B cell (primary cell): ENCODE data around the gene TIPIN. TPM values are rescaled to one million over a fixed set of nuclear protein-coding genes. Genes with fewer than 3 reads are reported as not detected.

Experiments used
- ATAC-seq: fragments of 200-7000 bp; cut with Tn5 transposase; one replicate; pipeline ENCODE4 v1.10.0; 2021; ENCODE audit warnings: low read depth, mild to moderate bottlenecking, moderate number of reproducible peaks, moderate library complexity
- CTCF ChIA-PET: fragments of 350-600 bp; sonication (Branson Sonifier 250); formaldehyde crosslinking; loops from one replicate; lab custom pipeline; 2021; ENCODE audit warnings: antibody characterized with exemption, inconsistent platforms; lab: Charles Lee
- POLR2A ChIA-PET: fragments of 350-600 bp; sonication (Branson Sonifier 250); formaldehyde crosslinking; loops from one replicate; lab custom pipeline; 2021; ENCODE audit warnings: antibody characterized with exemption; lab: Charles Lee
- DNase-seq: peaks from one replicate; pipeline ENCODE4 v3.0.0; 2013
- H2AFZ ChIP-seq: 2 replicates; pipeline ENCODE4 v1.6.1; 2012; ENCODE audit warnings: mild to moderate bottlenecking, low read depth, low read length; ENCODE audit not compliant: insufficient read depth, poor library complexity, severe bottlenecking
- H3K27ac ChIP-seq, 2 donors: 1 replicate in 1 of 2; 2 replicates in 1 of 2; pipeline ENCODE4 v1.5.1; 2012 to 2013; ENCODE audit warnings: low read length in 2 of 2, mild to moderate bottlenecking in 2 of 2, moderate library complexity in 1 of 2
- H3K27me3 ChIP-seq, 4 experiments: fragments of 200-600 bp in 1 of 4; sonication (generic) in 1 of 4; replicated peaks in 1 of 4; 1 replicate in 2 of 4; 2 replicates in 2 of 4; pipeline versions ENCODE4 v1.6.1 to v1.7.0; 2013 to 2016; ENCODE audit warnings: low read length in 3 of 4, mild to moderate bottlenecking in 2 of 4, mixed read lengths in 1 of 4, moderate library complexity in 1 of 4; ENCODE audit not compliant: insufficient read depth in 4 of 4, control insufficient read depth in 3 of 4; ENCODE audit errors: control extremely low read depth in 1 of 4
- H3K36me3 ChIP-seq, 2 experiments: replicated peaks in 1 of 2; 1 replicate in 1 of 2; 2 replicates in 1 of 2; pipeline versions ENCODE4 v1.6.1 to v1.7.1; 2013; ENCODE audit warnings: low read length in 1 of 2; ENCODE audit not compliant: insufficient read depth in 2 of 2, control insufficient read depth in 1 of 2; ENCODE audit errors: control extremely low read depth in 1 of 2, extremely low read depth in 1 of 2
- H3K4me1 ChIP-seq, 2 donors: fragments of 200-600 bp in 1 of 2; sonication (generic) in 1 of 2; 1 replicate in 1 of 2; 2 replicates in 1 of 2; pipeline versions ENCODE4 v1.5.1 to v1.6.1; 2013 to 2017; ENCODE audit warnings: low read length in 2 of 2; ENCODE audit not compliant: control insufficient read depth in 2 of 2, insufficient read depth in 2 of 2
- H3K4me2 ChIP-seq: replicated peaks from 2 replicates; pipeline ENCODE3; 2012; ENCODE audit warnings: mild to moderate bottlenecking, low read depth, low read length; ENCODE audit not compliant: poor library complexity, severe bottlenecking
- H3K4me3 ChIP-seq, 5 experiments: fragments of 200-600 bp in 1 of 5; sonication (generic) in 1 of 5; 1 replicate in 3 of 5; 2 replicates in 2 of 5; pipeline versions ENCODE4 v1.5.1 to v1.7.0; 2011 to 2016; ENCODE audit warnings: low read length in 4 of 5, mild to moderate bottlenecking in 4 of 5, low read depth in 2 of 5, control low read depth in 1 of 5, moderate library complexity in 1 of 5; ENCODE audit not compliant: insufficient read depth in 1 of 5; ENCODE audit errors: control extremely low read depth in 1 of 5, extremely low read depth in 1 of 5
- H3K79me2 ChIP-seq: fragments of 200-600 bp; sonication (generic); one replicate; pipeline ENCODE4 v1.6.0; 2016; ENCODE audit warnings: low read length; ENCODE audit not compliant: control insufficient read depth, insufficient read depth
- H3K9ac ChIP-seq: fragments of 200-600 bp; sonication (generic); 2 replicates; pipeline ENCODE4 v1.6.1; 2017; ENCODE audit warnings: mild to moderate bottlenecking, low read length, moderate library complexity
- H3K9me3 ChIP-seq, 3 donors: one replicate each; pipeline versions ENCODE4 v1.6.1 to v1.7.1; 2013; ENCODE audit warnings: low read length in 2 of 3; ENCODE audit not compliant: control insufficient read depth in 2 of 3, insufficient read depth in 1 of 3; ENCODE audit errors: control extremely low read depth in 1 of 3
- H4K20me1 ChIP-seq: 2 replicates; pipeline ENCODE4 v1.6.0; 2012; ENCODE audit warnings: mild to moderate bottlenecking, low read length; ENCODE audit not compliant: insufficient read depth, control insufficient read depth, poor library complexity, severe bottlenecking
- H3K27ac Mint-ChIP-seq: one replicate; pipeline ENCODE4 v1.8.0; 2021; ENCODE audit warnings: mixed read lengths
- H3K27me3 Mint-ChIP-seq: one replicate; pipeline ENCODE4 v1.8.0; 2021; ENCODE audit warnings: mixed read lengths
- H3K4me1 Mint-ChIP-seq: one replicate; pipeline ENCODE4 v1.8.0; 2021; ENCODE audit warnings: mixed read lengths
- H3K4me3 Mint-ChIP-seq: one replicate; pipeline ENCODE4 v1.8.0; 2021; ENCODE audit warnings: mixed read lengths
- H3K9me3 Mint-ChIP-seq: one replicate; pipeline ENCODE4 v1.8.0; 2022; ENCODE audit warnings: mixed read lengths; ENCODE audit not compliant: insufficient read depth
- EZH2 ChIP-seq: IDR thresholded peaks from 2 replicates; pipeline ENCODE4 v1.6.1; 2012; ENCODE audit warnings: borderline replicate concordance, low read depth, mild to moderate bottlenecking, moderate library complexity, low read length; ENCODE audit not compliant: insufficient read depth, poor library complexity, severe bottlenecking
- WGBS: methylation state at CpG from one replicate; pipeline ENCODE4 v1.1.5; 2013; ENCODE audit warnings: missing lambda C conversion rate; ENCODE audit not compliant: insufficient coverage; 5-methylcytosine and 5-hydroxymethylcytosine counted together
- intact Hi-C: fragments of 100-400 bp; cut with micrococcal nuclease; formaldehyde crosslinking; loops from one replicate; pipeline ENCODE4 v1.10.0; 2022
- polyA plus RNA-seq: library from polyadenylated mRNA; depleted of rRNA; stranded (reverse); fragments of >200 nt; gene quantifications from 2 replicates; pipeline ENCODE4 v1.2.3, GENCODE V29; 2012
- total RNA-seq, 2 donors: library from RNA; stranded (reverse); fragments of 120-200 nt in 1 of 2; gene quantifications; 1 replicate in 1 of 2; 2 replicates in 1 of 2; pipeline versions ENCODE4 v1.2.3 to v1.2.4, GENCODE V29; 2013 to 2022
- TF ChIP-seq, protein P1 (sequence below): fragments of 200-600 bp; IDR thresholded peaks from one replicate; pipeline ENCODE4 v1.8.0; 2022; ENCODE audit warnings: antibody characterized with exemption, mild to moderate bottlenecking

Gene TIPIN
- total and polyA plus RNA-seq, 2 donors (not counting 1 experiment from before 2014, with no cell fraction given), result 4.1 to 8.8 TPM

DNA sequence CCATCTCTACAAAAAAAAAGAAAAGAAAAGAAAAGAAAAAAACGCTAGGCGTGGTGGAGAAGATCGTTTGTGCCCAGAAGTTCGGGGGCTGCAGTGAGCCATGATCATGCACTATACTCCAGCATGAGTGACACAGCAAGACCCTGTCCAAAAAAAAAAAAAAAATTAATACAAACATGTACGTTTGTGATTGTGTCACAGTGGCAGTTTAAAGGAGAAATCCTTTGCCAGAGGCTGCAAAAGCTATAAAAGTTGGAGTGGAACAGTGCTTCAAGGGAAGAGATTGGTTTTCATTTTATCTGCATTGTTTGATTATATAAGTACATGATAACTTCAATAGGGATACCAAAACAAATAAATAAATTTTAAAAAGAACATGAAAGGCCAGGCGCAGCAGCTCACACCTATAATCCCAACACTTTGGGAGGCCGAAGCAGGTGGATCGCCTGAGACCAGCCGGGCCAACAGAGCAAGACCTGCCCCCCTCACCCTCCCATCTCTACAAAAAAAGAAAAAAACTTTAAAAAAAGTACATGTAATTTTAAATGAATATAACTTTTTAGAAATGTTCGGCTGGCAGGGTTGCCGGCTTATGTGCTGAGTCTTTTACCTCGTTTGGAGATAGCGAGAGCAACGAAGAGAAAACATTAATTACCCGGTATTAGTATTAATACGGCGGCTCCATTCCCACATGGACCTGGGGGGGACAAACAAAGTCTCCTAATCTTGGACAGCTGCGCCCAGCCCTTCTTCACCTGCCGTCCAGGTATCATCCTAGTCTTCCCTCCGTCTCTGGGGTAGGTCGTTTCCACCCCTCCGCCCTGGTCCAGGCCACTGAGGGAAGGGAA is 63.7 kb downstream of the TIPIN start:
- H3K27me3 ChIP-seq, result no peaks in the 10 kb centered on the region
- peak overlapping the region; percentile 93 for H3K27ac Mint-ChIP-seq
- POLR2A ChIA-PET, result interaction anchor here (1.0 to 1.2 kb wide), 3 partner anchors 206 to 424 kb away, joined by 3 to 5 read pairs (median 4); partner anchors contain the start of genes RAB11A, RPL4, SNAPC5 and ZWILCH
- no peaks in the 10 kb centered on the region for H3K9me3 ChIP-seq
- DNase-seq (no peak), ATAC-seq (no peak)
- H3K4me1 Mint-ChIP-seq, result peaks cover 32% of the 10 kb centered on the region
- no peak for TF ChIP-seq EZH2
- TF ChIP-seq, protein P1, sequence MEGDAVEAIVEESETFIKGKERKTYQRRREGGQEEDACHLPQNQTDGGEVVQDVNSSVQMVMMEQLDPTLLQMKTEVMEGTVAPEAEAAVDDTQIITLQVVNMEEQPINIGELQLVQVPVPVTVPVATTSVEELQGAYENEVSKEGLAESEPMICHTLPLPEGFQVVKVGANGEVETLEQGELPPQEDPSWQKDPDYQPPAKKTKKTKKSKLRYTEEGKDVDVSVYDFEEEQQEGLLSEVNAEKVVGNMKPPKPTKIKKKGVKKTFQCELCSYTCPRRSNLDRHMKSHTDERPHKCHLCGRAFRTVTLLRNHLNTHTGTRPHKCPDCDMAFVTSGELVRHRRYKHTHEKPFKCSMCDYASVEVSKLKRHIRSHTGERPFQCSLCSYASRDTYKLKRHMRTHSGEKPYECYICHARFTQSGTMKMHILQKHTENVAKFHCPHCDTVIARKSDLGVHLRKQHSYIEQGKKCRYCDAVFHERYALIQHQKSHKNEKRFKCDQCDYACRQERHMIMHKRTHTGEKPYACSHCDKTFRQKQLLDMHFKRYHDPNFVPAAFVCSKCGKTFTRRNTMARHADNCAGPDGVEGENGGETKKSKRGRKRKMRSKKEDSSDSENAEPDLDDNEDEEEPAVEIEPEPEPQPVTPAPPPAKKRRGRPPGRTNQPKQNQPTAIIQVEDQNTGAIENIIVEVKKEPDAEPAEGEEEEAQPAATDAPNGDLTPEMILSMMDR, result no peak
- peaks cover 20 to 26% of the 10 kb centered on the region in 2 donors for H3K4me1 ChIP-seq
- H2AFZ ChIP-seq, result peak overlapping the region; percentile 99
- H3K9me3 Mint-ChIP-seq, result no peaks in the 10 kb centered on the region
- no peaks in the 10 kb centered on the region for H4K20me1 ChIP-seq
- intact Hi-C loops, result loop anchor here (2.0 kb wide), 2 partner anchors 94 to 204 kb away; partner anchors contain the start of genes MAP2K1 and SNAPC5
- H3K4me3 ChIP-seq, result peak overlapping the region; percentile 50 to 90 (median 61)
- 0% methylated on average over 7 of the region's 22 CpGs for WGBS
- peak overlapping the region; percentile 87 for H3K9ac ChIP-seq
- no peaks in the 10 kb centered on the region for H3K27me3 Mint-ChIP-seq
- peak overlapping the region; percentile 92 to 93 for H3K27ac ChIP-seq
- H3K79me2 ChIP-seq, result peaks cover 41% of the 10 kb centered on the region
- H3K4me2 ChIP-seq, result peak overlapping the region; percentile 77
- peak overlapping the region; percentile 85 for H3K4me3 Mint-ChIP-seq
- no peaks in the 10 kb centered on the region for H3K36me3 ChIP-seq
- CTCF ChIA-PET, result interaction anchor here (1.0 to 1.2 kb wide), 4 partner anchors 62 to 208 kb away, joined by 3 to 5 read pairs (median 4); partner anchors contain the start of gene SNAPC5
